Measurements from ENCODE around the gene PIGT.

DNA sequence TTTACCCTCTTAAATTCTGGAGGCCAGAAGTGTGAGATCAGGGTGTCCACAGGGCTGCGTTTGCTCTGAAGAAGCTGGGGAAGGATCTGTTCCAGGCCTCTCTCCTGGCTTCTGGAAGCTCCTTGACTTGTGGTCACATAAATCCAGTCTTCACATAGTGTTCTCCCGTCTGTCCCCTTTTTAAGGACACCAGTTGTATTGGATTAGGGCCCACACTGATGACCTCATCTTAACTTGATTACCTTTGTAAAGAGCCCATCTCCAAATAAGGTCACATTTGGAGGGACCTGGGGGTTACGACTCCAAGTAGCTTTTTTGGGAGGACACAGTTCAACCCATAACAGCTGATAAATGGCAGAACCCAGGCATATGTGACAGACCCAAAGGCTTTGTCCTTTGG is 33.6 kb downstream of the PIGT start:
- TF ChIP-seq JUN (IDR thresholded peaks at IDR 0.05) (no peak), KDM5A (IDR thresholded peaks at IDR 0.05) (no peak), MAZ (IDR thresholded peaks at IDR 0.05; ENCODE audit: borderline replicate concordance, low read depth, low read length) (no peak), PHF8 (IDR thresholded peaks at IDR 0.05; ENCODE audit: borderline replicate concordance, low read depth) (no peak), RAD21 (conservative IDR thresholded peaks at IDR 0.05 in 1 of 2, IDR thresholded peaks at IDR 0.05 in 1 of 2) (no peak), POLR2A (IDR thresholded peaks at IDR 0.05; ENCODE audit: low read length) (no peak)
- TF ChIP-seq, protein P1, sequence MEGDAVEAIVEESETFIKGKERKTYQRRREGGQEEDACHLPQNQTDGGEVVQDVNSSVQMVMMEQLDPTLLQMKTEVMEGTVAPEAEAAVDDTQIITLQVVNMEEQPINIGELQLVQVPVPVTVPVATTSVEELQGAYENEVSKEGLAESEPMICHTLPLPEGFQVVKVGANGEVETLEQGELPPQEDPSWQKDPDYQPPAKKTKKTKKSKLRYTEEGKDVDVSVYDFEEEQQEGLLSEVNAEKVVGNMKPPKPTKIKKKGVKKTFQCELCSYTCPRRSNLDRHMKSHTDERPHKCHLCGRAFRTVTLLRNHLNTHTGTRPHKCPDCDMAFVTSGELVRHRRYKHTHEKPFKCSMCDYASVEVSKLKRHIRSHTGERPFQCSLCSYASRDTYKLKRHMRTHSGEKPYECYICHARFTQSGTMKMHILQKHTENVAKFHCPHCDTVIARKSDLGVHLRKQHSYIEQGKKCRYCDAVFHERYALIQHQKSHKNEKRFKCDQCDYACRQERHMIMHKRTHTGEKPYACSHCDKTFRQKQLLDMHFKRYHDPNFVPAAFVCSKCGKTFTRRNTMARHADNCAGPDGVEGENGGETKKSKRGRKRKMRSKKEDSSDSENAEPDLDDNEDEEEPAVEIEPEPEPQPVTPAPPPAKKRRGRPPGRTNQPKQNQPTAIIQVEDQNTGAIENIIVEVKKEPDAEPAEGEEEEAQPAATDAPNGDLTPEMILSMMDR (IDR thresholded peaks at IDR 0.05), result no peak

Data from A549 (cell line).